Measurements from ENCODE around the gene GRID2. TPM values are rescaled to one million over a fixed set of nuclear protein-coding genes. Genes with fewer than 3 reads are reported as not detected.
"Not testable (repeated sequence)": the region's sequence is repeated elsewhere in the genome, so short reads cannot be mapped to it uniquely, and the experiment has no call there.

Gene GRID2
- polyA plus RNA-seq, 1 experiment = not detected

DNA sequence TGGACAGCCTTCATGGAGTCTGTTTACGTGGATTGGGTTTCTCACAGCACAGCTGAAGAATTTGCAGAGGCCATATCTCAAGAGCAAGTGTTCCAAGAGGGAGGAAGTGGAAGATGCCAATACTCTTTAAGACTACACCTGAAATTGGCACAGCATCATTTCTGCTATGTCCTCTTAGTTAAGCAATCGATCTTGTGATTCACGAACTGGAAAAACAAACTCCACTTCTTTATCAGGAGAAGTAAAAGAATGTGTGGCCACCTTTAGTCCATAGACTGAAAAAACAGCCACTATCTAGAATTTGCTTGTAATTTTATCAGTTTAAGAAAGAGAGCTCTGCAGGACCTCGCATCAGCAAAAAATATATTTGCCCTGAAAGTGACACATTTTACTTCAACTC is 1051.6 kb downstream of the GRID2 start:
- POLR2A ChIA-PET = no interaction called here

GRCh38 chr4:93359586-93359985 is 1055.8 kb downstream of the GRID2 start:
- Histone ChIP-seq H3K9me3 (ENCODE audit: control insufficient read depth, insufficient read depth, low read length) (no peaks in the 10 kb centered on the region), H3K27me3 (ENCODE audit: control insufficient read depth, insufficient read depth, low read length) (no peaks in the 10 kb centered on the region), H3K27ac (ENCODE audit: low read depth, low read length) (no peak overlapping the region), H3K4me3 (ENCODE audit: low read depth, low read length) (no peak overlapping the region)
- ChIA-PET POLR2A (no interaction called here), CTCF (interaction anchor here (0.6 to 0.7 kb wide), 2 partner anchors 9 to 46 kb away, joined by 4 to 11 read pairs; no protein-coding TSS in a partner anchor)
- DNase-seq (ENCODE audit: low read depth, low spot score) = no peak
- no peak for TF ChIP-seq CTCF (IDR thresholded peaks at IDR 0.05; ENCODE audit: low read depth, low read length)

More for the DNA sequence above, 1051.6 kb downstream of the GRID2 start:
- Histone ChIP-seq H3K4me3 (ENCODE audit: low read depth, low read length) (no peak overlapping the region), H3K9me3 (ENCODE audit: control insufficient read depth, insufficient read depth, low read length) (no peaks in the 10 kb centered on the region), H3K27ac (ENCODE audit: low read depth, low read length) (no peak overlapping the region), H3K27me3 (ENCODE audit: control insufficient read depth, insufficient read depth, low read length) (no peaks in the 10 kb centered on the region)
- no peak for TF ChIP-seq CTCF (IDR thresholded peaks at IDR 0.05; ENCODE audit: low read depth, low read length)
- no peak for DNase-seq (ENCODE audit: low read depth, low spot score)
- CTCF ChIA-PET = no interaction called here

GRCh38 chr4:93366169-93366755 is 1062.5 kb downstream of the GRID2 start:
- H3K27me3 ChIP-seq (ENCODE audit: control insufficient read depth, insufficient read depth, low read length); POLR2A ChIA-PET; H3K4me3 ChIP-seq (ENCODE audit: low read depth, low read length); DNase-seq (ENCODE audit: low read depth, low spot score); H3K27ac ChIP-seq (ENCODE audit: low read depth, low read length); CTCF ChIA-PET; H3K9me3 ChIP-seq (ENCODE audit: control insufficient read depth, insufficient read depth, low read length): not testable (repeated sequence)

GRCh38 chr4:93368968-93369367 is 1065.2 kb downstream of the GRID2 start:
- TF ChIP-seq CTCF (IDR thresholded peaks at IDR 0.05; ENCODE audit: low read depth, low read length) = no peak

DNA sequence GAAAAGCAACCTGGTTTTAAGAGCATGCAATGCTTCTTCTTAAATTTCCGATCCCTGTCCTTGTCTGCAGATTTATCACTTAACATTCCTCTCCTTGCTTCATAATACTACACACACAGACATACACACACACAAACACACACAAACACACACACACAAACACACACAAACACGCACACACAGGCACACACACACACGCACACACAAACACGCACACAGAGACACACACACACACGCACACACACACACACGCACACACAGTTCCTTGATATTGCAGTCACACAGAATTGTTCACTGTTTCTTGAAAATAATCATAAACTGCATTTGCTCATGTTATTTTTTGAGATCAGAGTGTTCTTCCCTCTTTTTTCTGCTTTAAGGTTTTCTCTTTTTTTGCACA is 1066.5 kb downstream of the GRID2 start:
- H3K27ac ChIP-seq (ENCODE audit: low read depth, low read length) = no peak overlapping the region
- no peaks in the 10 kb centered on the region for H3K27me3 ChIP-seq (ENCODE audit: control insufficient read depth, insufficient read depth, low read length)
- no peaks in the 10 kb centered on the region for H3K9me3 ChIP-seq (ENCODE audit: control insufficient read depth, insufficient read depth, low read length)
- ChIA-PET CTCF (no interaction called here), POLR2A (no interaction called here)
- no peak for TF ChIP-seq CTCF (IDR thresholded peaks at IDR 0.05; ENCODE audit: low read depth, low read length)
- no peak overlapping the region for H3K4me3 ChIP-seq (ENCODE audit: low read depth, low read length)
- DNase-seq (ENCODE audit: low read depth, low spot score) = no peak

More at GRCh38 chr4:93368968-93369367, 1065.2 kb downstream of the GRID2 start:
- Histone ChIP-seq H3K27ac (ENCODE audit: low read depth, low read length) (no peak overlapping the region), H3K9me3 (ENCODE audit: control insufficient read depth, insufficient read depth, low read length) (no peaks in the 10 kb centered on the region), H3K27me3 (ENCODE audit: control insufficient read depth, insufficient read depth, low read length) (no peaks in the 10 kb centered on the region), H3K4me3 (ENCODE audit: low read depth, low read length) (no peak overlapping the region)
- ChIA-PET POLR2A (no interaction called here), CTCF (no interaction called here)
- DNase-seq (ENCODE audit: low read depth, low spot score) = no peak

Data from AG04450 (cell line).